ENCODE results near the gene SHISA7.

Gene SHISA7

DNA sequence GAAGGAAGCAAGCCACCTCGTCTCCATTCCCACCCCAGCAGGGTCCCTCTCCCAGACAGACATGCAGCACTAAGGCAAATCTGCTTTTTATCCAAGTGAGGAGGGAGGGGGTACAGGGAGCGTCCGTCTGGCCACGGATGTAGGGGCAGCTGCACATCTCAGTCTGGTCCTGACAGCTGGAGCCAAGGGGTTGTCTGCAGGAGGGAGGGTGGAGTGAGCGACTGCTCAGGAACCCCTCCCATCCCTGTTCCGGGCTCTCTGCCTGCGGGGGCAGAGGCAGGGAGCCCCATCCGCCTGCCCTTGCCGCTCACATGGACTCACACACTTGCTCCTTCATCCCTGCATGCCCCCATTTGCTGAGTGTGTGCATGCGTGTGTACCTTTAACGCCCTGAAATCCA lies 63.9 kb downstream of the SHISA7 start:
- Histone ChIP-seq H4K20me1 (ENCODE audit: insufficient read depth) (no peaks in the 10 kb centered on the region), H3K27me3 (ENCODE audit: insufficient read depth, low read depth) (peaks cover under 1% of the 10 kb centered on the region; the same call in 1 of the 2 replicates), H2AFZ (ENCODE audit: low read depth) (no peak overlapping the region), H3K4me1 (ENCODE audit: low read depth, poor library complexity, severe bottlenecking) (peaks cover 21% of the 10 kb centered on the region), H3K36me3 (ENCODE audit: insufficient read depth) (no peaks in the 10 kb centered on the region), H3K4me3 (IDR thresholded peaks at IDR 0.05; ENCODE audit: insufficient read depth, low read depth, low read length) (no peak overlapping the region), H3K4me2 (no peak overlapping the region), H3K79me2 (ENCODE audit: insufficient read depth, low read depth) (peaks cover 17% of the 10 kb centered on the region), H3K9ac (no peak overlapping the region), H3K27ac (no peak overlapping the region)
- TF ChIP-seq, protein P1, sequence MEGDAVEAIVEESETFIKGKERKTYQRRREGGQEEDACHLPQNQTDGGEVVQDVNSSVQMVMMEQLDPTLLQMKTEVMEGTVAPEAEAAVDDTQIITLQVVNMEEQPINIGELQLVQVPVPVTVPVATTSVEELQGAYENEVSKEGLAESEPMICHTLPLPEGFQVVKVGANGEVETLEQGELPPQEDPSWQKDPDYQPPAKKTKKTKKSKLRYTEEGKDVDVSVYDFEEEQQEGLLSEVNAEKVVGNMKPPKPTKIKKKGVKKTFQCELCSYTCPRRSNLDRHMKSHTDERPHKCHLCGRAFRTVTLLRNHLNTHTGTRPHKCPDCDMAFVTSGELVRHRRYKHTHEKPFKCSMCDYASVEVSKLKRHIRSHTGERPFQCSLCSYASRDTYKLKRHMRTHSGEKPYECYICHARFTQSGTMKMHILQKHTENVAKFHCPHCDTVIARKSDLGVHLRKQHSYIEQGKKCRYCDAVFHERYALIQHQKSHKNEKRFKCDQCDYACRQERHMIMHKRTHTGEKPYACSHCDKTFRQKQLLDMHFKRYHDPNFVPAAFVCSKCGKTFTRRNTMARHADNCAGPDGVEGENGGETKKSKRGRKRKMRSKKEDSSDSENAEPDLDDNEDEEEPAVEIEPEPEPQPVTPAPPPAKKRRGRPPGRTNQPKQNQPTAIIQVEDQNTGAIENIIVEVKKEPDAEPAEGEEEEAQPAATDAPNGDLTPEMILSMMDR (conservative IDR thresholded peaks at IDR 0.05; ENCODE audit: low read depth, low read length) = no peak
